CD4-positive, alpha-beta T cell (primary cell): ENCODE results near the gene C14orf119. TPM values are rescaled to one million over a fixed set of nuclear protein-coding genes. Genes with fewer than 3 reads are reported as not detected.

Experiments
- ATAC-seq: fragments of 200-7000 bp; cut with Tn5 transposase; one replicate; pipeline ENCODE4 v1.10.0; 2022; ENCODE audit warnings: mild to moderate bottlenecking; ENCODE audit not compliant: poor library complexity
- CTCF ChIA-PET: fragments of 350-600 bp; sonication (Branson Sonifier 250); formaldehyde crosslinking; loops from one replicate; lab custom pipeline; 2021; ENCODE audit warnings: antibody characterized with exemption, inconsistent platforms; lab: Charles Lee
- POLR2A ChIA-PET: fragments of 350-600 bp; sonication (Branson Sonifier 250); formaldehyde crosslinking; loops from one replicate; lab custom pipeline; 2021; ENCODE audit warnings: antibody characterized with exemption, inconsistent platforms; lab: Charles Lee
- DNase-seq, 14 experiments: peaks; one replicate each; pipeline ENCODE4 v3.0.0-alpha.2; 2013 to 2020; ENCODE audit warnings: mixed read lengths in 2 of 14
- H3K27ac ChIP-seq, 2 donors: one replicate each; pipeline versions ENCODE4 v1.5.1 to v1.7.0; 2013; ENCODE audit warnings: low read length in 2 of 2, low read depth in 1 of 2, mild to moderate bottlenecking in 1 of 2
- H3K27me3 ChIP-seq, 2 experiments: 1 replicate in 1 of 2; 2 replicates in 1 of 2; pipeline versions ENCODE4 v1.6.1 to v1.7.0; 2013; ENCODE audit warnings: low read length in 2 of 2, control low read depth in 1 of 2, mild to moderate bottlenecking in 1 of 2, moderate library complexity in 1 of 2; ENCODE audit not compliant: insufficient read depth in 2 of 2, control insufficient read depth in 1 of 2
- H3K36me3 ChIP-seq: one replicate; pipeline ENCODE4 v1.6.1; 2013; ENCODE audit warnings: low read length, control low read depth; ENCODE audit not compliant: insufficient read depth
- H3K4me1 ChIP-seq: one replicate; pipeline ENCODE4 v1.6.1; 2013; ENCODE audit warnings: low read length, control low read depth; ENCODE audit not compliant: insufficient read depth
- H3K4me3 ChIP-seq: one replicate; pipeline ENCODE4 v1.5.1; 2013; ENCODE audit warnings: mild to moderate bottlenecking, low read length, moderate library complexity
- H3K9me3 ChIP-seq, 2 experiments: 1 replicate in 1 of 2; 2 replicates in 1 of 2; pipeline versions ENCODE4 v1.6.1 to v1.7.0; 2013; ENCODE audit warnings: low read length in 2 of 2, mild to moderate bottlenecking in 2 of 2, control low read depth in 1 of 2, moderate library complexity in 1 of 2; ENCODE audit not compliant: control insufficient read depth in 1 of 2, insufficient read depth in 1 of 2
- H3K27ac Mint-ChIP-seq: one replicate; pipeline ENCODE4 v1.8.0; 2020; ENCODE audit warnings: mixed read lengths
- H3K27me3 Mint-ChIP-seq: one replicate; pipeline ENCODE4 v1.8.0; 2021; ENCODE audit warnings: mixed read lengths
- H3K36me3 Mint-ChIP-seq: one replicate; pipeline ENCODE4 v1.8.0; 2021; ENCODE audit warnings: low read depth, mixed read lengths
- H3K4me1 Mint-ChIP-seq: one replicate; pipeline ENCODE4 v1.8.0; 2021; ENCODE audit warnings: low read depth, mixed read lengths
- H3K4me3 Mint-ChIP-seq: one replicate; pipeline ENCODE4 v1.8.0; 2020; ENCODE audit warnings: mild to moderate bottlenecking, mixed read lengths
- H3K9me3 Mint-ChIP-seq: one replicate; pipeline ENCODE4 v1.8.0; 2020; ENCODE audit warnings: mixed read lengths
- CTCF ChIP-seq: fragments of 200-600 bp; IDR thresholded peaks from one replicate; pipeline ENCODE4 v1.8.0; 2022; ENCODE audit warnings: antibody characterized with exemption, mild to moderate bottlenecking
- intact Hi-C, 2 experiments: fragments of 100-400 bp; cut with DNase I in 1 of 2; cut with micrococcal nuclease in 1 of 2; formaldehyde crosslinking; loops; one replicate each; pipeline versions ENCODE4 v1.15.1 to v1.9.0; 2023 to 2025; cut with DNase I, micrococcal nuclease
- total RNA-seq, 174 experiments: library from RNA in 2 of 174; stranded (reverse) in 2 of 174; gene quantifications; one replicate each; pipeline ENCODE4 v1.2.3 and lab custom pipeline; 2021 to 2026

C14orf119 gene
- total RNA-seq, 2 experiments from 2014 or later: 3.1 to 3.9 TPM

GRCh38 chr14:23128969-23129758 lies 33.9 kb downstream of the C14orf119 start:
- Histone ChIP-seq H3K4me1 (peaks cover 2% of the 10 kb centered on the region), H3K9me3 (no peaks in the 10 kb centered on the region), H3K4me3 (no peak overlapping the region), H3K36me3 (no peaks in the 10 kb centered on the region), H3K27ac (no peak overlapping the region), H3K27me3 (no peaks in the 10 kb centered on the region)
- Mint-ChIP-seq H3K9me3 (no peaks in the 10 kb centered on the region), H3K4me3 (no peak overlapping the region), H3K4me1 (peaks cover 4% of the 10 kb centered on the region), H3K36me3 (no peaks in the 10 kb centered on the region), H3K27me3 (no peaks in the 10 kb centered on the region), H3K27ac (no peak overlapping the region)
- intact Hi-C loops: no loop called here
- DNase-seq (no peak), ATAC-seq (no peak)
- ChIA-PET CTCF (interaction anchor here (1.2 kb wide), 1 partner anchor 9 kb away, joined by 3 read pairs; no protein-coding TSS in a partner anchor), POLR2A (no interaction called here)
- no peak for TF ChIP-seq CTCF

- CTCF ChIA-PET: interaction anchor here (1.2 kb wide), 1 partner anchor 9 kb away, joined by 3 read pairs; no protein-coding TSS in a partner anchor
- H3K9me3 Mint-ChIP-seq: no peaks in the 10 kb centered on the region
- POLR2A ChIA-PET: no interaction called here
Observed at GRCh38 chr14:23129759-23130316, 34.5 kb downstream of the C14orf119 start.

DNA sequence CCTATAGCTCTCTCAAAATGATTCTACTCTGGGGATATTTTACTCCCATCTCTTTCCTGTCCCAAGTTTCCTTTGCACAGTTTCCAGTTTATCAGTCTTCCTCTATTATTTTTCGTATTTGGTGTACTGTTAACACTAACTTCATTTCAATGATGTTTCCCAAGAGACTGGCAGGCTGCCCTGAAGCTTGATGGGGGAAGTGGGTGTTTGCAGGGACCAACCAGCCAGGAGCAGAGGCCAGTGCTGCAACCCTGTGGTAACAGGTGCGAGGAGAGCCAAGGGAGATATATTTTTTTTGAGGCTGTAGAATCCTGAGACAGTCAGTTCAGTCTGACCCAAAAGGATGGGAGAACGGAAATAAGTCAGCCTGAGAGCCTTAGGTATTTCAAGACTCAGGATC lies 35.6 kb downstream of the C14orf119 start:
- Mint-ChIP-seq H3K4me3 (no peak overlapping the region), H3K36me3 (no peaks in the 10 kb centered on the region), H3K4me1 (peaks cover 4% of the 10 kb centered on the region), H3K27me3 (no peaks in the 10 kb centered on the region), H3K9me3 (no peaks in the 10 kb centered on the region), H3K27ac (no peak overlapping the region)
- no peak overlapping the region for H3K4me3 ChIP-seq
- no peak overlapping the region for H3K27ac ChIP-seq
- H3K9me3 ChIP-seq: no peaks in the 10 kb centered on the region
- ATAC-seq: no peak
- no peaks in the 10 kb centered on the region for H3K36me3 ChIP-seq
- ChIA-PET CTCF (no interaction called here), POLR2A (no interaction called here)
- no peaks in the 10 kb centered on the region for H3K27me3 ChIP-seq
- no peak for DNase-seq
- H3K4me1 ChIP-seq: peaks cover 2% of the 10 kb centered on the region
- intact Hi-C loops: no loop called here
- no peak for TF ChIP-seq CTCF

More at GRCh38 chr14:23129759-23130316, 34.5 kb downstream of the C14orf119 start:
- DNase-seq (no peak), ATAC-seq (no peak)
- Mint-ChIP-seq H3K27ac (no peak overlapping the region), H3K4me3 (no peak overlapping the region), H3K27me3 (no peaks in the 10 kb centered on the region), H3K36me3 (no peaks in the 10 kb centered on the region), H3K4me1 (peaks cover 4% of the 10 kb centered on the region)
- Histone ChIP-seq H3K4me1 (peaks cover 2% of the 10 kb centered on the region), H3K4me3 (no peak overlapping the region), H3K27ac (no peak overlapping the region), H3K27me3 (no peaks in the 10 kb centered on the region), H3K36me3 (no peaks in the 10 kb centered on the region), H3K9me3 (no peaks in the 10 kb centered on the region)
- no peak for TF ChIP-seq CTCF
- intact Hi-C loops: no loop called here
